ENCODE measurements around the gene GAPT. TPM values are rescaled to one million over a fixed set of nuclear protein-coding genes. Genes with fewer than 3 reads are reported as not detected.

GAPT gene
- total RNA-seq, 4 donors from 2014 or later = 0.72 to 6.1 (median 1.4) TPM

GRCh38 chr5:58490402-58491050, 709 bp upstream of the GAPT start:
- ATAC-seq (ENCODE audit: low FRiP score) = no peak
- DNase-seq (ENCODE audit: low spot score) = no peak
- TF ChIP-seq CTCF (IDR thresholded peaks at IDR 0.05) = no peak

DNA sequence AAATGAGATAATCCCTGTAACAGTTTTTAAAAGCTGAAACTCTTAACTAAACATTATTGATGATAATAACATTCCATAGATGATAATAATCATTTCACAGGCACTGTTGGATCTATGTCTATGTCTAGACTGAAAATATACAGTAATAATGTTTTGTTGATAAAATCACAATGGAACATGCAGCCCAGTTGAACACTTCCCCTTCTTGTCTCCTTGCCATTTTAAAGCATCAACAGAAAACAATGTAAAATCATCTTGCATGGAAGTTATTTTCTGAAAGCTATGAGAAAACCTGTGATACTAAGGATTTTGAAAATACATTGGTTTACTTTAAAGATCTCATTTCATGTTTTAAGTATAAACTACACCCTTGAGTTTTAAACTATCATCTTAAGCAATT, 1.9 kb downstream of the GAPT start:
- TF ChIP-seq CTCF (IDR thresholded peaks at IDR 0.05) = no peak
- ATAC-seq (ENCODE audit: low FRiP score) = no peak
- no peak for DNase-seq (ENCODE audit: low spot score)

- no peak for TF ChIP-seq CTCF (IDR thresholded peaks at IDR 0.05)
- DNase-seq (ENCODE audit: low spot score) = no peak
- ATAC-seq (ENCODE audit: low FRiP score) = no peak
Measured at GRCh38 chr5:58496488-58496887, 5.3 kb downstream of the GAPT start.

DNA sequence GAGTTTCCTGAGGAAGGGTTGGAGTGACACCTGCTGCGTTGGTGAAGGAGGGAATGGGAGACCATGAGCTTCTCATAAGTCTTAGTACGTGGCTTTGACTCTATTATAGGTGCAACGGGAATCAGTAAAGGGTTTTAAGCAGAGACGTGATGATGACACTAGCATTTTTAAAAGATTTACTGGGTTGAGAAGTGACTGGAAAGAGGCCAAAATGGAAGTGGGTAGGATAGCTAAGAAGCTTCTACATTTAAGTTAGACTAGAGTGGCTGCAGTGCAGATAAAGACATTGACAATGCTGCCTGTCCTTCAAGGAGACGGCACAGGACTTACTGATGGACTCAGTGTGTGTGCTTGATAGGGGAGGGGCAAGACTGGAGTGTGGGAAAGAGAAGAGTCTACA, 6.2 kb downstream of the GAPT start:
- TF ChIP-seq CTCF (IDR thresholded peaks at IDR 0.05) = no peak
- ATAC-seq (ENCODE audit: low FRiP score) (no peak), DNase-seq (ENCODE audit: low spot score) (no peak)

DNA sequence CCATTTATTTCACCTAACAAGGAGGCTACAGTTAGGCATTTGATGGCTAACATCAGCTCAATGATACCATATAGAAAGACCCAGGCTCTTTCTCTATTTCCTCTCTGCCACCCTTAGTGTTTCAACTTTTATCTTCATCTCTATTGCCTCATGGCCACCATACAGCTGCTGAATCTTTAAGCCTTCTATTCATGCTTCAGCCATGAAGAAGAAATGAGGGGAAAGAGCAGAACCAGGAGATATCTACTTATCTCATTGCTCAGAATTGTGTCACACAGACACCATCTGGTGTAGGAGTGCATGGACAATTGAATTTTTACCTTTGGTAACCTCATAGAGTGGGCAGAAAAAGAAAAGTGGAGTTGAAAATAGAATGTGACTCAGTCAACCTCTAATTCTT, 6.7 kb downstream of the GAPT start:
- ATAC-seq (ENCODE audit: low FRiP score) (no peak), DNase-seq (ENCODE audit: low spot score) (no peak)
- TF ChIP-seq CTCF (IDR thresholded peaks at IDR 0.05) = no peak

GRCh38 chr5:58498340-58498942, 7.2 kb downstream of the GAPT start:
- ATAC-seq (ENCODE audit: low FRiP score) (no peak), DNase-seq (ENCODE audit: low spot score) (no peak)
- no peak for TF ChIP-seq CTCF (IDR thresholded peaks at IDR 0.05)

GRCh38 chr5:58499231-58499630, 8.0 kb downstream of the GAPT start:
- ATAC-seq (ENCODE audit: low FRiP score) = no peak
- TF ChIP-seq CTCF (IDR thresholded peaks at IDR 0.05) = no peak
- DNase-seq (ENCODE audit: low spot score) = no peak

Data from omental fat pad (tissue), 4 donors.